Measurements from ENCODE around the gene SLC16A11. TPM values are rescaled to one million over a fixed set of nuclear protein-coding genes. Genes with fewer than 3 reads are reported as not detected.
A peak's percentile ranks its signal among the peaks of the same experiment; 100 is the strongest.
"Not testable (repeated sequence)": the region's sequence is repeated elsewhere in the genome, so short reads cannot be mapped to it uniquely, and the experiment has no call there.

SLC16A11 gene
- total RNA-seq, 1 experiment from 2014 or later = not detected

- DNase-seq = no peak
- no TSS peak for BruUV-seq (replicated peaks)
- Mint-ChIP-seq H3K4me3 (ENCODE audit: low read depth, unreplicated experiment) (no peak overlapping the region), H3K4me1 (ENCODE audit: low read depth, unreplicated experiment) (peaks cover 21% of the 10 kb centered on the region), H3K9me3 (ENCODE audit: low read depth, unreplicated experiment) (peaks cover 5% of the 10 kb centered on the region), H3K36me3 (ENCODE audit: insufficient read depth, unreplicated experiment) (peaks cover 8% of the 10 kb centered on the region), H3K27ac (ENCODE audit: unreplicated experiment) (no peak overlapping the region), H3K27me3 (ENCODE audit: unreplicated experiment) (peaks cover 12% of the 10 kb centered on the region)
- intact Hi-C loops (cut with micrococcal nuclease; ENCODE audit: unreplicated experiment) = no loop called here
- TF ChIP-seq CTCF (IDR thresholded peaks at IDR 0.05; ENCODE audit: unreplicated experiment) = no peak
- CTCF ChIA-PET = no interaction called here
These were observed 19.7 kb upstream of the SLC16A11 start for GRCh38 chr17:7063518-7064094.

- CTCF ChIA-PET = interaction anchor here (0.6 to 1.1 kb wide), 3 partner anchors 15 to 117 kb away, joined by 3 to 8 read pairs (median 3); no protein-coding TSS in a partner anchor
- Mint-ChIP-seq H3K36me3 (ENCODE audit: insufficient read depth, unreplicated experiment) (peaks cover 6% of the 10 kb centered on the region), H3K9me3 (ENCODE audit: low read depth, unreplicated experiment) (no peaks in the 10 kb centered on the region), H3K4me3 (ENCODE audit: low read depth, unreplicated experiment) (peak overlapping the region; percentile 32), H3K27me3 (ENCODE audit: unreplicated experiment) (peaks cover 8% of the 10 kb centered on the region), H3K27ac (ENCODE audit: unreplicated experiment) (peak overlapping the region; percentile 73), H3K4me1 (ENCODE audit: low read depth, unreplicated experiment) (peaks cover 23% of the 10 kb centered on the region)
- DNase-seq = peak; percentile 75
- no TSS peak for BruUV-seq (replicated peaks)
- TF ChIP-seq CTCF (IDR thresholded peaks at IDR 0.05; ENCODE audit: unreplicated experiment) = no peak
- intact Hi-C loops (cut with micrococcal nuclease; ENCODE audit: unreplicated experiment) = no loop called here
These were observed 16.4 kb upstream of the SLC16A11 start for GRCh38 chr17:7060165-7060891.

GRCh38 chr17:7058831-7059447 lies 15.0 kb upstream of the SLC16A11 start:
- intact Hi-C loops (cut with micrococcal nuclease; ENCODE audit: unreplicated experiment) = no loop called here
- Mint-ChIP-seq H3K4me1 (ENCODE audit: low read depth, unreplicated experiment) (peaks cover 22% of the 10 kb centered on the region), H3K36me3 (ENCODE audit: insufficient read depth, unreplicated experiment) (peaks cover 6% of the 10 kb centered on the region), H3K27ac (ENCODE audit: unreplicated experiment) (peak overlapping the region; percentile 74), H3K9me3 (ENCODE audit: low read depth, unreplicated experiment) (no peaks in the 10 kb centered on the region), H3K4me3 (ENCODE audit: low read depth, unreplicated experiment) (no peak overlapping the region), H3K27me3 (ENCODE audit: unreplicated experiment) (peaks cover 8% of the 10 kb centered on the region)
- no TSS peak for BruUV-seq (replicated peaks)
- no peak for DNase-seq
- TF ChIP-seq CTCF (IDR thresholded peaks at IDR 0.05; ENCODE audit: unreplicated experiment) = no peak
- CTCF ChIA-PET = interaction anchor here (0.6 kb wide), 1 partner anchor 89 kb away, joined by 3 read pairs; no protein-coding TSS in a partner anchor

- CTCF ChIA-PET = no interaction called here
- no peak for DNase-seq
These were observed 12.5 kb upstream of the SLC16A11 start for GRCh38 chr17:7056386-7056785.

GRCh38 chr17:7050583-7050982 lies 6.7 kb upstream of the SLC16A11 start:
- Mint-ChIP-seq H3K36me3 (ENCODE audit: insufficient read depth, unreplicated experiment) (peaks cover 18% of the 10 kb centered on the region), H3K4me1 (ENCODE audit: low read depth, unreplicated experiment) (peaks cover 31% of the 10 kb centered on the region)
- BruUV-seq (replicated peaks); H3K9me3 Mint-ChIP-seq (ENCODE audit: low read depth, unreplicated experiment); H3K27ac Mint-ChIP-seq (ENCODE audit: unreplicated experiment); H3K4me3 Mint-ChIP-seq (ENCODE audit: low read depth, unreplicated experiment); intact Hi-C loops (cut with micrococcal nuclease; ENCODE audit: unreplicated experiment); H3K27me3 Mint-ChIP-seq (ENCODE audit: unreplicated experiment); DNase-seq: not testable (repeated sequence)
- CTCF ChIA-PET = interaction anchor here (1.1 to 2.1 kb wide), 3 partner anchors 83 to 115 kb away, joined by 3 to 17 read pairs (median 7); no protein-coding TSS in a partner anchor

More at GRCh38 chr17:7056386-7056785, 12.5 kb upstream of the SLC16A11 start:
- no TSS peak for BruUV-seq (replicated peaks)
- peaks cover 10% of the 10 kb centered on the region for H3K4me1 Mint-ChIP-seq (ENCODE audit: low read depth, unreplicated experiment)
- TF ChIP-seq CTCF (IDR thresholded peaks at IDR 0.05; ENCODE audit: unreplicated experiment) = no peak
- no peaks in the 10 kb centered on the region for H3K27me3 Mint-ChIP-seq (ENCODE audit: unreplicated experiment)
- H3K4me3 Mint-ChIP-seq (ENCODE audit: low read depth, unreplicated experiment) = no peak overlapping the region
- no peaks in the 10 kb centered on the region for H3K9me3 Mint-ChIP-seq (ENCODE audit: low read depth, unreplicated experiment)
- no peak overlapping the region for H3K27ac Mint-ChIP-seq (ENCODE audit: unreplicated experiment)
- peaks cover 6% of the 10 kb centered on the region for H3K36me3 Mint-ChIP-seq (ENCODE audit: insufficient read depth, unreplicated experiment)
- intact Hi-C loops (cut with micrococcal nuclease; ENCODE audit: unreplicated experiment) = no loop called here

Measured in Calu3 (cell line).